NCI-H526 (cell line): Measurements from ENCODE around the gene ADIPOR2.
A peak's percentile ranks its signal among the peaks of the same experiment; 100 is the strongest.

Experiments
- DNase-seq, 2 experiments: peaks; one replicate each; lab custom pipeline; 2025; lab: John Stamatoyannopoulos, UW

ADIPOR2 gene

DNA sequence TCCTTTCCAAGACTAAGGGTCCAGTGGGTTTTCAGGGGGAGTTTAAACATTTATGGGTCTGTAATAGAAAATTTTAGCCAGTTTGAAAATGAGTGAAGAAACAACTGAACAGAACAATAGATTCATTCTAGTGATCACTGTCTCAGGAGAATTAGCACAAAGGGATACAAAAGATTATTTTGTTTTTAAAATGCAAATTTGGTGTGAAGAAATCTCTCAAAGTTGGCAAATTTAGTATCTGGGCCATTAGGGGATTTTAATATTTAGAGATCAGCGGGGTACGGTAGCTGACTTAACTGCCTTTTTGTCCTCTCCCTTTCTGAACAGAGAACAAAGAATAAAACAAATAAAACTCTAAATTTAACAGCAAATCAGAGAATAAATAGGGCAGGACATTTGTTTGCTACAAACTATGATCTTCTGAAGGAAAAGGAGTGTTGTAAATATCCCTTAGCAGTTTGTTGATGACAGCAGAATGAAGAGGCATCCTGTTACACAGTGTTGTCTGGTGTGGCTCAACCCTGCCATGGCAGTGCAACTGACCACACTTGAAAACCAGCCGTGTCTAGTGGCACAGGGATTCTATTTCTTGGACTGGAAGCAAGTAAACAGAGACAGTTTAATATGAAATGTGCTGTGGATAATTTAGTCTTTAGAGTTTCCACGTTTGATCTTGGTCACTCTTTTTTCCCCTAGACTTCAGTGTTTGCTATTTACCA, 83.2 kb downstream of the ADIPOR2 start:
- no peak for DNase-seq

DNA sequence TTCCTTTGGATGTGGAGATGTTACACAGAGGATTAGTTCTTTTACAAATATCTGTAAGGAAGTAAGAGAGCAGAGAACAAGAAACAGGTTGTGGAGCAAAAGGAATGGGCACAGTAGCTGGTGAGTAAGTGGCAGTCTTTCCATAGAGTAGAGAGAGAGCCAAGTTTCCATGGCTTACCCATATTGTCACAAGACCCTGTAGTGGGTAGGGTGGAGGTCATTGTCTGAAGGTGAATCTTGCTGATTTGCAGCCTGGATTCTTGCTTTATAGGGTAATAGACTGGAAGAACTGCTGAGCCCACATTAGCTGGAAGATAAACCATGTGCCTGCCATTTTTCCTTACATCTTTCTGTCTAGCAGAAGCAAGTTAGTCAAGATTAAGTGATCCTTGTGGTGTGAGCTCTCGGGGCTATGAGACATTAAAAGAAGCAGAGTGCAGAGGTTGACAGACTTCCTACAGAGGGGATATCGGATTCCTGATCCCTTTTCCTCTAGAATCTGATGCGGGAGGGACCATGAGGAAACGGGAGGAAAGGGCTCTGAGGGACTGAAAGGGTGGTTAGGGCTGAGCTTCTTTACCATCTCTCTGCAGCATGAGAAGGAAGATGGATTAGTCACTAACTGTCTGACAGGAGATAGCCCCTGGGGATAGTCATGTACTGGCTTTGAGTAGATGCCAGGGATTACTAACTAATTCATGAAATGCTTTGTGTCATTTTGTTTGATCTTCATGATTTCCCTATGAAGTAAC, 85.5 kb downstream of the ADIPOR2 start:
- DNase-seq = no peak

DNA sequence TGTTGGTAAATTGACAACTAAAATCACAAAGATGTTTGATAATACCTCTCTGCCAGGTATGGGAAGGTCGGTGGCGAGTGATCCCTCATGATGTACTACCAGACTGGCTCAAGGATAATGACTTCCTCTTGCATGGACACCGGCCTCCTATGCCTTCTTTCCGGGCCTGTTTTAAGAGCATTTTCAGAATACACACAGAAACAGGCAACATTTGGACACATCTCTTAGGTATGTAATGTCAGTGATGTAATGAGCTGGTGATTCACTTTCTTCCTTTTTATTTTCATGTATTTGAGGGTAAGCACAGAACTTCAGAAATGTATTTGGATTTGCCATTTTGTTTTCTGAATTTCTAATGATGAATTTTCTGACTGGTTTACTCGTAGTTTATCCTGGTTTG, 86.9 kb downstream of the ADIPOR2 start:
- DNase-seq = no peak

DNA sequence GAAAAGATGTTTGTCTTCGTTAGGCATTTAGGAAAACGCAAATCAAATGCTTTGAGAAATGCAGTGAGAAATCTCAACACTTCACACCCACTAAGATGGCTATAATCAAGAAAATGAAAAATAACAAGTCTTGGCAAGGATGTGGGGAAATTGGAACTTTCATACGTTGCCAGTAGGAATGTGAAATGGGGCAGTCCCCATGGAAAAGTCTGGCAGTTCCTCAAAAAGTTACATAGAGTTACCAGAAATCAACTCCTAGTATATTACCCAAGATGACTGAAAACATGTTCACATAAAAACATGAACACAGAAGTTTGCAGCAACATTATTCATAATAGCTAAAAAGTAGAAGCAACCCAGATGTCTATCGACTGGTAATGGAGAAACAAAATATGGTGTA, 88.0 kb downstream of the ADIPOR2 start:
- DNase-seq = no peak

DNA sequence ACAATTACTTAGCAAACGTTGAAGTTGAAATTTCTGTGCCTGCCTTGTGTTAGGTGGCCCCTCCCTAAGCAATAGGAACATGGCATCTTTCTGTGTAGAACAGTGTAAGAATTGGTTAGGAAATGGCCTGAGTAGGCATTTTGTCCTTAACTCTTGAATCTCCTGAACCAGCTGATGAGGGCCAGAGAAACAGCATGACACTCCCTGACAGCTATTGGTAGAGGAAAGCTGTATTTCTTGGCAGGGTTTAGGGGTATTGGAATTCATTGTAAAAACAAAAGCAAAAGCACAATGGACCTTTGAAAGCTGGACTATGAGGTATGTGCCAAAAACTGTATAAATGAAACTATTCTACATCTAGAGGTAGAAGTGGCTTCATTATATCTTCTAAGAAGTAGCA, 88.9 kb downstream of the ADIPOR2 start:
- no peak for DNase-seq

DNA sequence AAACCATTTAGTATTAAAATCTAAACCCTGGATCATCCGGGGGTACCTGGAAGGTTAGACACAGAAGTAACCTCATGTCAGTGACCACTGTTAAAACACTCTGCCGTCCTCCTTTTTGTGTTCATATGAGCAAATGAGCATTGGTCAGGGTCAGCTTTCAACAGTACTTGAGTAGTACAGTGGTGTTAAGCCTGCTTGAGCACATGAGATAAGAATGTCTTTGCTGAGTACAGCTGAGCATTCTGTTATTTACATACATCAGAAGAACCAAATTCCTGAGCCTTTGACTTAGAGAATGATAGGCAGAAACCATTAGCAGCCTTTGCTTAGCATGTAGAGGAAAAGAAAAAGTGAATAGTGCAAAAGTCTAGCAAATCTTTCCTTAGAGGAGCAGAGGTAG, 90.9 kb downstream of the ADIPOR2 start:
- DNase-seq = no peak

DNA sequence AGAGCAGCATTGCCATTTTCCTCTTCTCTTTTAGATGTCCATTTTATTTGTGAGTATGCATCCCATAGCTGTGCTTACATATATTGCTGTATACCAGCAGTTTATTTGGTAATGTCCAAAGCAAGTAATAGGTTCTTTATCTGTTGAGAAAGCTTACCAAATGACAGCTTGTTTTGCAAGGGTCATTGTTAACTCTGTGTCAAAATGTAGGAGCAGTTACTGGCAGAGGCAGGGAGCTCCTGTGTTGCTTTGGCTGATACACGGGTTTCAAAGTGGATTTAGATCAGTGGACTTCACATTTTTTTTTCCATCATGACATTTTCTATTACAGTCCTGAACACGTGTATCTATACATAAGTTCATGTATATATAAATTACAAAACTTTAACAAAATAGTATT, 91.3 kb downstream of the ADIPOR2 start:
- no peak for DNase-seq

DNA sequence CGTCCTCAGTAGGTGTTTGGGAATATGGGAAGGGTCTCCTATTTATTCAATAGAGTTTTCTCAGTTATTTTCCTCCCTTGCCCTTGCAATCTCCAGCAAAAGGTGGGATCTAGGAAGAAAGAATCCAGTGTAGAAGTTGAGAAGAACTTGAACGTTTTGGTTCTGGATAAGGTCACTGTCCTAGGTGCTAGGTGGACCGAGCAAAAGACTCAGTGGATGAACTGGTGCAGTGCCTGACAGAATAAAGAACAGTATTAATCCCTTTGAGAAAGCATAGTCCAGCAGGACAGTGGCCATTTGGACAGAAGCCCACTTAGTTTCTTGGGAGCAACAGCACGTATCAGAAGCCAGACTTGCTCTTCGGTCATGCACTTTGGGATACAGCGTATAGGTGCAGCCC, 96.8 kb downstream of the ADIPOR2 start:
- no peak for DNase-seq

DNA sequence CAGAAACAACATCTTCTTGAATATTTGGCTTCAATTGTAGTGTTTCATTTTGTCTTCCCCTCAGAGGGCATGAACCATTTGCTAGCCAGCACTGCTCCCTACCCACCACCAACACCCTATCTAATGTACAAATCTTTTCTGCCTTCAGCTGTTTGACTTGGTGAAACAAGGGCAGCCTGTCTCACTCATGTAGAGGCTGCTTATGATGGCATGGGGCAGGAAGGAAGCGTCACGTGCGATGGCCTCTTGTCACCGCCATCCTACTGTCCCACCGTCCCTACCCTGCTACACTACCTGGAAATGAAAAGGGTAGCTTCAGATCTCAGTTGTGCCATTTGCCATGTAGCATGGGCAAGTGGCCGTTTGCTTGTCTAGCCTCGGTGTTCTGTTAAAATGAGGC, 99.6 kb downstream of the ADIPOR2 start:
- no peak for DNase-seq

DNA sequence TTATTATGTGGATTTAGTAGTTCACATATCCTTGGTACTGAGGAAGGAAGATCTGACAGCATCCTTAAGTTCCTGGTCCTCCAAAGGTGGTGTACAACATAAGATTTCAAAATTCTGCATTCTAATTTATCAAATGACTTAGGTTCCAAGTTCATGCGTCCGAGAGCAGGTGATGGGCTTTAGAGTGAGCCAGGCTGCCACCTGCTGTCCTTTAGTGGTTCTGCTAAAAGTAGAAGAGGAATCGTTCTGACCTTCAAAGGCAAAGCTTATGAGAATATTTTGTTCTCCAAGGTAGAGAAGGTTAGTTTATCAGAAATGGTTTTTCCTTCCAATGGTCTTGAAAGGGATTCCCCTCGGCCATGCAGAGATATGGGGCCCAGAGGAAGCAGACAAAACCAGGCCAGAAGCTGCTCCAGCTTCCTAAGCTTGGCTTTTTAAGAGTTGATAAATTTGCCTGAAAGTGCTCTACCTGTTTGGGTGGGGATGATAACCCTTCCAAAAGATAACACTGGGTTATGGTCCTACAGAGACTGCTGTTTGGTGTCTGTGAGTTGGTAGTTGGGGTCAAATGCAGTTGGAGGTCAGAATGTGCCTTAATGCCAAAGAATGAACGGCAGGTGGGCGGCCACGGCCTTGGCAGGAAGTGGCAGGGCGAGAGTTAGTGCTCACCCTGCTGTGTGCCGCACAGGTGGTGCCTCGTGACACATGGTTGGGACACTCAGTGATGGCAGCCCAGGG, 100.4 kb downstream of the ADIPOR2 start:
- peak in 1 of 2 experiments; percentile 75 for DNase-seq

DNA sequence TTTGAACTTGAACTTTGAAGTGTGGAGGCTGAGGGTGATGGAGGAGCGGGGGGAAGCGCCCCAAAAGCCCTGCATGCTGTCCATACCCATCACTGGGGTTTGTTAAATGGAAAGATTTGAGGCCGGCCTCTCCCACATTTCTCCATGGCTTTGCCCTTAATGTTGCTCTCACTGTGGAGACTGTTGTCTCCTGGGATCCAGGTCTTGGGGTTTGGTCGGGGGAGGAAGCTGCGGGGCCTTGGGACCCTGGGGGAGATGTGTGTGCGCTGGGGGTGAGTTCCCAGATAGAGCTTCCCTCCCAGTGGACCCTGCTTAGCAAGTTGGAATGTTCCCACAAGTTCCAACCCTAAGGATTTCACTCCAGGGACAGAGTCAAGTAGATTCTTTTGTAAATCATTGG, 101.5 kb downstream of the ADIPOR2 start:
- no peak for DNase-seq

DNA sequence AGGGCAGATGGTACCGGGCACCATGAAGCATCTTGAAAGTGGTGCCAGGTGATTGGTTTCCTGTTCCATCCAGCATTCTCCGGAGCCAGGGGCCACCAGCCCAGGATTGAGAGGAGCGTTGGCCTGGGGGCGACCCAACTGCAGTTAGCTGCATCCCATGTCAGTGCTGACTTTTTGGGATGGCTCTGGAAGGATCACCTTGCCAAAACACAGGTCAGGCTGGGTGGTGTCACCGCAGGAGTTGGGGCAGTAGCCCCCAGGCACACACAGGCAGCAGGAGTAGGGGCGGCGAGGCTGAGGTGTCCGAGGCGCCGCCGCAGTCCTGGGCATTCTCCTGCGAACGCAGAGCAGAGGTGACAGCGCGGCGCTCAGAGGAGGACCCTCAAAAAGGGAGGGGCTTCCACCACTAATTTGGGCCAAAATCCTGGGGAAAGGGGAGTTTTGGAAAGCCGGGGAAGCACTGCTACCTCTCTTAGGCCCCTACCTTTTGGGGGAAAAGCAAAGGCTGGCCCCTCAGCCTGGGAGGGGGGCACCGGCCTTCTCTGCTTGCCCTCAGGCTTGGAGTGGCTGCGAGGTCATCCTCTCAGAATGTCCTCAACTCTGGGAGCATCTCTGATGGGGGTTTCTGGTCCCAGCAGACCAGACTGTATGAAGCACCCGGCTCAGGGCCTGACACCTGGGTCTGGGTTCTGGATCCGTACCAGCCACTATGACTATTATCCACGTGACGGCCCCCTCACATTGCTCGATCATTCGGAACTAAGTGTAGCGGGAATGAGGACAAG, 102.7 kb downstream of the ADIPOR2 start:
- no peak for DNase-seq

DNA sequence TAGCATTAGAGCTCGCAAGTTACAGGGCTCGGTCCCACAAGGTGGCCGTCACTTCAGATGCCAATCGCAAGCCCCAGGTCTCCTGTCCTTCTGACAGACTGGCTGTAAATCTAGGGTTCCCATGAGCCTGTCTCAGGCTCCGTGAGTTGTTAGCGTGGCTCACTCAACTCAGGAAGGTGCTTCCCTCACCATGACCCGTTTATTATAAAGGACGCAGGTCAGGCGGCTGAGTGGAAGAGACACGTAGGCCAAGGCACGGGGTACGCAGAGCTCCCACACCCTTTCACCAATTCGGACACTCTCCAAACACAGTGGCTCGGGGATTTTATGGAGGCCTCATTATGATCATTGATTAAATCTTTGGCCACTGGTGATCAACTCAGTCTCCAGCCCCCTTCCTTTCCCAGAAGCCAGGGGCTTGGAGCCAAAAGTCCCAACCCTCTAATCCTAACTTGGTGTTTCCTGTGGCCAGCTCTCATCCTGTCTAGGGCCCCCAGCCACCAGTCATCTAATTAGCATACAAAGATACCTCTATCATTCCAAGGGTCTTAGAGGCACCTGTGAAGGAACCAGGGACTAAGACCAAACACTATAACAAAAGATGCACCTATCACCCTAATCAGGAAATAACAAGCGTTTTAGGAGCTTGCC, 103.7 kb downstream of the ADIPOR2 start:
- DNase-seq = no peak

DNA sequence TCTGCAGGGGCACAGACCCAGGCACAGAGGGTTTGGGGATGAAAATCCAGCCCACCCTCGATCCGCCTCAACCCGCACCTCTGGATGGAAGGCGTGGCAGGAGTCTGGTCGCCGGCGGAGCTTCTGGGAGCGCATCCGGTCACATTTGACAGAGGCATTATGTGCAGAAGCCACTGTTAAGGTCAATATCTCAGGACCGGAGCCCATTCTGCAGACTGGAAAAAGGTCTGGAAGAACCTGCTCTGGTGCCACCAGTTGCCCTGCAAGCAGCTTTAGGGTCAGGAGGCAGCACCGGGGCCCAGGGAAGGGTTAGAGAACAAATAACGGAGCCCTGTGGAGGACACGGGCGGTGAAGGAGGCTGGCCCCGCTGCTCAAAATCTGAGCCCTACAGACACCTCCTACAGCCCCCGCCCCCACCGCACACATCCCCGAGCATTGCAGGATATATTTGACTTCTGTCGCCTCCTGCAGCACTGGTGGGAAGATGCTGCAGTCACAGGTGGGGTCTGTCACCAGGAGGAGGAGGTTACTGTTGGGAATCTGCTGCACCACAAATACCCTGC, 104.4 kb downstream of the ADIPOR2 start:
- DNase-seq = no peak

DNA sequence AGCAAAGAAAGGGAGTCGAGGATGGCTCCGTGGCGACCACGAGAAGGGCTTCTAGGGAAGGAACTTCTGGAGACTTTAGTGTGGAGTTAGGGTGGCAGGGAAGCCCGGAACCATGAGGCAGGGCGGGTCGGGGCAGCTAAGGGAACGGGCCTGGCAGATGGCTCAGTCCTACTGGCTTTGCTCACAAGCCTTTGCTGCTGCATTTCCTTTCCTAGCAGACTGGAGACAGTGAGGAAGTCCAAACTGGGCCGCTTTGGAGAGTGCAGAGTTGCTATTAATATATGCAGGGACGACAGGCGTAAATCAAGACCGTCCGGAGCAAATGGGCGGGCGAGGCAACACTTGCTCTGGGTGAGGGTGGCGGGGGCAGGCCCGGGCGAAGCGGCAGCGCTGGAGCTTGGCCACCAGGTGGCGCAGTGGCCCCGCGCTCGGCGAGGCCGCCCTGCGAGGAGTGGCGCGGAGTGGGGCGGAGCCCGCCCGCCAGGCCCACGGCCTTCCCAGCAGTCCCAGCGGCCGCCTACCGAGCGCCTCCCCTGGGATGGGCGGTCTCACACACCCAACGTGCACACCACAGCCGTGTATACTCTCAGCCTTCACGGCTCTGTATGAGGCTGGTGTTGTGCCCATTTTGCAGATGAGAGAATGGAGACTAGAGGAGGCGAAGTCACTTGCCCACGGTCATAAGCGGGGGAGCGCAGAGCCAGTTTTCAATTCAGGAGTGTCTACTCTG, 105.1 kb downstream of the ADIPOR2 start:
- DNase-seq = peak; percentile 53 to 90

DNA sequence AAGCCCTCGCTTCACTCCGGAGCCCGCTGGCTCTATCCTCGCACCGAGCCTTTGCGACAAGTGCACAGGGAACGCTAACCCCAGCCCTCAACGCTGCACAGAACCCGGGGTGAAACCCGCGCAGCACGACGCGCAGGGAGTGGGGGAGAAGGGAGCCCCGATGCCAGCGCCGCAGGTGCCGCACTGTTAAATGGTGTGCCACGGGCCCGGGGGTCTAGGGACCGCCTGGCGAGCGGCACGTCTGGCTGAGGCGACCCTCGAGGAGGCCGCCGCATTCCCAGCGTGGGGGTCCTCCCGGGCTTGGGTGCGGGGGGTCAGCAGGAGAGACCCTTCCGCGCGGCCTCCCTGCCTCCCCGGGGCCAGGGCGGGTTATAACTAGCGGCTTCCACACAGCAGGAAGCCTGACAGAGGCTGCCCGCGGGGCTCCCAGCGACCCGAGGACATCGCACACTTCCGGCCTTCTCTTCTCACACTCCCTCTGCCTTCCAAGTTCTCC, 105.7 kb downstream of the ADIPOR2 start:
- DNase-seq = no peak

DNA sequence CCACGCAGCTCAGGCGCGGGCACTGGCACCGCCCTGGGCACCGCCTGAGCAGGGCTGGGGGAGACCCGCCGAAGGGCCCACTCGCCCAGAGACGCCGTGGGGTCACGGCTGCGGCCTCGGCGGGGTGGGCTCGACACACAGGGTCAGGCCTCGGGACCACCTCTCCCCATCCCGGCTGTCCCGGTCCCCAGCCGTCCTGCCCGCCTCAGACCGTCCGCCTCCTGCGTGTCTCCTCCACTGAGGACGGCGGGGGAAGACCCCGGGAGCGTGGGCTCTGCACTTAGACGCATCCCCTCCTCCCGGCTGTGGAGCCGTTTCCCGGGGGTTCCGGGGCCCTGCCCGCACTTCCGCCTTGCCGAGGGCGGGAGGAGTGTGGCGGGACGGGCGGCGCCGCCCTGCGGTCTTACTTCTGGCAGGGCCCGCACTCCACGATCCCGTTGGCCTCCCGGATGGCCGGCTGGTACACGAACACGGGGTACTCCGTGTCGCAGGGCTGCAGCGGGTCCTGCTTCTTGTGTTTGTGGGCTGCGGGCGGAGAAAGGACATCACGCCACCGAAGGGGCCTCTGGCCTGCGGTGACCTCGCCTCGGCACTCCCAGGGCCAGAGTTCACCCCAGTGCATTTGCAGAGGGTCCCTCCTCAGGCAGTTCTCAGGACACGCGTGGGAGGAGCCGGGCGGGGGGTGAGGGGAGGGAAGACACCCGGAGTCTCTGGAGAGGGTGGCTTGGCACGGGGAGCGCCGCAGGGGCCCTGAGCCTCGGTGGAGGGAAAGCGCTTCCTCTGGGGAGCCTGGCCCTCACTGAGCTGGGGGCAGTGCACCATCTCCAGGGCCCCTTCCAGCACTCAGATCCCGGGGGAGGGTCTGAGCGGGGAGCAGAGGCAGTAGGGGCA, 106.4 kb downstream of the ADIPOR2 start:
- no peak for DNase-seq

DNA sequence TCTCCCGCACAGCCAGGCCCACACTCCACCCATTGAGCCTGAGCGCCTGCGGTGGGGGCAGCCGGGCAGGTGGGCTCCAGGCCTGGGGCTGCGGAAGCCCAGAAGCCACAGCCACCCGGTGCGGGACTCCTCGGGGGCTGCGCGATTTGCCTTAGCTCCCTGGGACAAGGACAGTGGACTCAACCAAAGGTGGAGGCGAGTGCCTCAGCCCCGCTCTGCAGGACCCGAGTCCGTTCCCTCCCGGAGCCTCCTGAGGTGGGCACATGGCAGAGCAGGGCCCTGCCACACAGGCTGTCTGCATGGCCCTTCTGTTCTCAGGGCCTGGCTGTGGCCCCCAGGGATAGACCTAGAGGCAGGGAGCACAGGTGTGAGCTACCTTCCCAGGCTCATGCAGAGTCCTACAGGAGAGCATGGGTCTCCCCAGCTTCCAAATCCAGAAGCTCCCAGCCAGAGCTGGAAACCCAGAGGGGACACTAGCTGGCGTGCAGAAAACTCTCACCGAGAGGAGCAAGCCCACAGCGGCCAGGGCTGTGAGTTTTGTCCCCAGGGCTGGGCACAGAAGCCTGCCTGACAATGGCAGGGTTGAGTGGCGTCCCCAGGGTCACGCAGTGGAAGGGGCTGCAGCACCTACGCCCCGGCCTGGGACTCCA, 107.2 kb downstream of the ADIPOR2 start:
- DNase-seq = no peak

DNA sequence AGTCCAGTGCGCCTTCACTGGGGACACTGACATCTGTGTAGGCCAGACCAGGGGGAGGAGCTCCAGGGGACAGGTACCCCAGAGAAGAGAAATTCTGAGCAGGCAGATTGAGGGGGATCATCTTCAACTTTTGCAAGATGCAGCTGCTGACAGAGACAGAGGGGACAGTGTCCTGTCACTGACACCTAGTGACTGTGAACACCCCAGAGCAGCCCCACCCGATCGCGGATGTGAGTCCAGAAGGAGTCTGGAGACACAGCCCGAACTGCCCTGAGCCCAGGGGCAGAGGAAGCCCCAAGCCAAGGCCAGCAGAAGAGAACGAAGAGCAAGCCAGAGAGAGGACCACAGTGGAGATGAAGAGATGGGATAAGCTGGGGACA, 107.8 kb downstream of the ADIPOR2 start:
- no peak for DNase-seq
